ENCODE data around the gene POU2AF2. TPM values are rescaled to one million over a fixed set of nuclear protein-coding genes. Genes with fewer than 3 reads are reported as not detected.
A peak's percentile ranks its signal among the peaks of the same experiment; 100 is the strongest.

Gene POU2AF2
- total RNA-seq, 4 donors from 2014 or later = 0.36 to 0.86 (median 0.51) TPM; not detected in 1

DNA sequence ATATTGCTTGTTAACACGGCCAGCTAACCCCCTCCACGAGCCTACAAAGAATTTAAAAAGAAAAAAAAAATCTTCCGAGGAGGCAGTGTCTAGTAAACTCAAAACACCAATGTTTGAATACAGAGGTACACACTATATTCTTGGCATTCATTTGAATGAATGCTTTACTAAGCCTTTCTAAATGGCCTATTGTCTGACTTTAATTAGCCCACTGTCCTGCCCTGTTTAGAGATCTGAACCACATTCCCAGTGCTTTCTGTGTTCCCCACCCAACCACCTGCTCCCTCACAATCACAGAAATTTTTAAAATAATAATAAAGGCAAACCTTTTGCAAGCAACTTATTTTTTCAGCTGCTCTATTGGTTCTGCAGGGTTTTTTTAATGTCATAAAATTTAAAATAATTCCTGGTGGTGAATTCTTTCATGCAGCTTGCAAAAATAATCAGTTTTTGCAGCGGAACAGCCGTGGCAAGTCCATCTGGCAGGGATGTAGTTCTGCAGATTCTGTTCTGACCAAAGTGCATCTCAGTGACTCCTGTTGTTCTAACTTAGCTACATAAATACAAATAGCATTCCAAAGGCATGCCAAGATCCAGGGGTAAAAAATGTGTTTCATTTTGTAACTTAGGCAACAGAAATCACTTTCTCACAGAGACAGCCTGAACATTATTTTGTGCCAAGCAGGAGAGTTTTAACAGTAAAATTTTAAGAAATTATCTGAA is 23.8 kb downstream of the POU2AF2 start:
- Histone ChIP-seq H3K4me1 (no peaks in the 10 kb centered on the region), H3K27ac (no peak overlapping the region), H3K4me3 (no peak overlapping the region), H3K27me3 (no peaks in the 10 kb centered on the region), H3K36me3 (no peaks in the 10 kb centered on the region), H3K9me3 (no peaks in the 10 kb centered on the region)
- no peak for ATAC-seq
- DNase-seq = no peak
- TF ChIP-seq POLR2A (IDR thresholded peaks at IDR 0.05) (no peak), CTCF (IDR thresholded peaks at IDR 0.05 in 4 of 5, conservative IDR thresholded peaks at IDR 0.05 in 1 of 5) (no peak)
- in situ Hi-C loops (cut with MboI; ENCODE audit: low sequenced_read_pairs in 4 of 4) = no loop called here
- intact Hi-C loops (cut with DNase I; ENCODE audit: low total_unique reads) = no loop called here

GRCh38 chr11:111272420-111272819 is 26.9 kb downstream of the POU2AF2 start:
- no peak overlapping the region for H3K4me3 ChIP-seq
- no peak overlapping the region for H3K27ac ChIP-seq
- no peak for DNase-seq
- TF ChIP-seq CTCF (IDR thresholded peaks at IDR 0.05 in 4 of 5, conservative IDR thresholded peaks at IDR 0.05 in 1 of 5) = no peak
- no peak for TF ChIP-seq POLR2A (IDR thresholded peaks at IDR 0.05)
- no peak for ATAC-seq
- intact Hi-C loops (cut with DNase I; ENCODE audit: low total_unique reads) = no loop called here
- H3K27me3 ChIP-seq = no peaks in the 10 kb centered on the region
- no peaks in the 10 kb centered on the region for H3K9me3 ChIP-seq
- no peaks in the 10 kb centered on the region for H3K36me3 ChIP-seq
- in situ Hi-C loops (cut with MboI; ENCODE audit: low sequenced_read_pairs in 4 of 4) = no loop called here
- no peaks in the 10 kb centered on the region for H3K4me1 ChIP-seq

DNA sequence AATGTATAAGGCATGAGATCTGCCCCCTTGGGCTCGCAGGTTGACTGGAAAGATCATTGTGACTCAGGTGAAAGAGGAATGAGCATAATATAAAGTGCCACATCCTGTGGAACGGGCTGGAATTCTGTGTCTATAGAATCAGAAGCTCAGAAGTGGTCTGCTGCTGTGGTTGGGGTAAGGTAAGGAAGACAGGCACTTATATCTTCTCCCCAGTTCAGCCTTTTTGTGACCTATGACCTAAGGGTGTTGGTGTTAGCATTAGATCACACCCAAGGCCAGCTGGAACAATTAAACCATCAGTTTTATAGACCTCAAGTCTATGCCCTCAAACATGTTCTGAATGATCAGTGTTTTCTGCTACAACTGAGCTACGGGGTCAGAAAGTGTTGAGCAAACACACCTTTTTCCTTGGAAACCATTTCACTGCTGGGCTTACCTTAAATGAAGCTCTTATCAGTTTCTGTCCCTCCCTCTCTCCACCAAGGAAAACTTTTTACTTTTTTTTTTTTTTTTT is 37.1 kb downstream of the POU2AF2 start:
- no peaks in the 10 kb centered on the region for H3K27me3 ChIP-seq
- H3K36me3 ChIP-seq = no peaks in the 10 kb centered on the region
- no peaks in the 10 kb centered on the region for H3K9me3 ChIP-seq
- intact Hi-C loops (cut with DNase I; ENCODE audit: low total_unique reads) (loop anchor here (1.0 kb wide), 2 partner anchors 141 to 164 kb away; no protein-coding TSS in a partner anchor), in situ Hi-C loops (cut with MboI; ENCODE audit: low sequenced_read_pairs in 4 of 4) (loop anchor here (5.0 kb wide), 4 partner anchors 140 to 165 kb away; no protein-coding TSS in a partner anchor)
- DNase-seq (no peak), ATAC-seq (no peak)
- H3K27ac ChIP-seq = no peak overlapping the region
- peaks cover 4 to 5% of the 10 kb centered on the region in 2 donors for H3K4me1 ChIP-seq
- no peak overlapping the region for H3K4me3 ChIP-seq
- TF ChIP-seq POLR2A (IDR thresholded peaks at IDR 0.05) (no peak), CTCF (IDR thresholded peaks at IDR 0.05 in 4 of 5, conservative IDR thresholded peaks at IDR 0.05 in 1 of 5) (no peak)

GRCh38 chr11:111283945-111284481 is 38.5 kb downstream of the POU2AF2 start:
- Histone ChIP-seq H3K4me1 (peaks cover 4 to 5% of the 10 kb centered on the region in 2 donors), H3K27me3 (no peaks in the 10 kb centered on the region), H3K9me3 (no peaks in the 10 kb centered on the region), H3K27ac (peak overlapping the region; percentile 48 to 62 (median 56)), H3K4me3 (peak overlapping the region in 2 of 4 donors; percentile 9 to 13), H3K36me3 (no peaks in the 10 kb centered on the region)
- no peak for TF ChIP-seq CTCF (IDR thresholded peaks at IDR 0.05 in 4 of 5, conservative IDR thresholded peaks at IDR 0.05 in 1 of 5)
- no peak for TF ChIP-seq POLR2A (IDR thresholded peaks at IDR 0.05)
- intact Hi-C loops (cut with DNase I; ENCODE audit: low total_unique reads) = loop anchor here (1.0 kb wide), 2 partner anchors 139 to 162 kb away; no protein-coding TSS in a partner anchor
- DNase-seq = peak; percentile 54 to 57
- in situ Hi-C loops (cut with MboI; ENCODE audit: low sequenced_read_pairs in 4 of 4) = loop anchor here (5.0 kb wide), 4 partner anchors 138 to 163 kb away; no protein-coding TSS in a partner anchor
- ATAC-seq = peak; percentile 74 to 88

Measured in gastrocnemius medialis (tissue), 4 donors.